GM21737 (cell line): ENCODE data around the gene CFAP410.
"Not testable (repeated sequence)": the region's sequence is repeated elsewhere in the genome, so short reads cannot be mapped to it uniquely, and the experiment has no call there.

Source experiments
- ATAC-seq: cut with Tn5 transposase; IDR thresholded peaks from one replicate; pipeline ENCODE4 v1.9.1; 2021; ENCODE audit warnings: mild to moderate bottlenecking, moderate library complexity; ENCODE audit not compliant: unreplicated experiment

CFAP410 gene

GRCh38 chr21:44288251-44289110 lies 50.7 kb downstream of the CFAP410 start:
- ATAC-seq = no peak

GRCh38 chr21:44286716-44287632 lies 52.2 kb downstream of the CFAP410 start:
- no peak for ATAC-seq

GRCh38 chr21:44286086-44286715 lies 53.0 kb downstream of the CFAP410 start:
- ATAC-seq = no peak

- no peak for ATAC-seq
Measured at GRCh38 chr21:44285138-44285992, 53.8 kb downstream of the CFAP410 start, which contains the start of gene AIRE. Gene AIRE, plus strand, starts transcription at chr21:44285876. Its CDS starts 131 bp downstream, at chr21:44286007.

- ATAC-seq = no peak
Measured at GRCh38 chr21:44283948-44284347, 55.2 kb downstream of the CFAP410 start.

- ATAC-seq = not testable (repeated sequence)
Measured at GRCh38 chr21:44283211-44283785, 55.9 kb downstream of the CFAP410 start.

GRCh38 chr21:44282370-44282769 lies 56.8 kb downstream of the CFAP410 start:
- ATAC-seq = no peak

- ATAC-seq = no peak
Measured at GRCh38 chr21:44281801-44282200, 57.4 kb downstream of the CFAP410 start.

- no peak for ATAC-seq
Measured at GRCh38 chr21:44279354-44280260, 59.6 kb downstream of the CFAP410 start.
